CD14-positive monocyte (primary cell): ENCODE data around the gene SEL1L3. TPM values are rescaled to one million over a fixed set of nuclear protein-coding genes. Genes with fewer than 3 reads are reported as not detected.

Experiments used
- DNase-seq, 3 donors: peaks; one replicate each; pipeline ENCODE4 v3.0.0-alpha.2; 2011 to 2022
- H2AFZ ChIP-seq: 2 replicates; pipeline ENCODE4 v1.6.0; 2012; ENCODE audit warnings: mild to moderate bottlenecking, low read depth, low read length, inconsistent platforms; ENCODE audit not compliant: insufficient read depth, poor library complexity, severe bottlenecking
- H3K27ac ChIP-seq, 2 donors: 1 replicate in 1 of 2; 2 replicates in 1 of 2; pipeline ENCODE4 v1.5.1; 2012 to 2013; ENCODE audit warnings: low read length in 2 of 2, control low read depth in 1 of 2, inconsistent platforms in 1 of 2, low read depth in 1 of 2, mild to moderate bottlenecking in 1 of 2
- H3K27me3 ChIP-seq, 2 donors: one replicate each; pipeline versions ENCODE4 v1.6.0 to v1.6.1; 2011 to 2013; ENCODE audit warnings: low read length in 2 of 2; ENCODE audit not compliant: control insufficient read depth in 2 of 2, insufficient read depth in 2 of 2
- H3K36me3 ChIP-seq, 2 donors: replicated peaks in 1 of 2; 1 replicate in 1 of 2; 2 replicates in 1 of 2; pipeline versions ENCODE4 v1.5.1 to v1.6.1; 2012 to 2013; ENCODE audit warnings: low read length in 2 of 2, control low read depth in 1 of 2, inconsistent platforms in 1 of 2, mild to moderate bottlenecking in 1 of 2; ENCODE audit not compliant: insufficient read depth in 2 of 2, control insufficient read depth in 1 of 2
- H3K4me1 ChIP-seq, 2 donors: 1 replicate in 1 of 2; 2 replicates in 1 of 2; pipeline versions ENCODE4 v1.5.1 to v1.6.1; 2012 to 2013; ENCODE audit warnings: low read length in 2 of 2, control low read depth in 1 of 2, inconsistent platforms in 1 of 2, mild to moderate bottlenecking in 1 of 2, moderate library complexity in 1 of 2; ENCODE audit not compliant: insufficient read depth in 2 of 2, control insufficient read depth in 1 of 2
- H3K4me2 ChIP-seq: replicated peaks from 2 replicates; pipeline ENCODE3; 2012; ENCODE audit warnings: low read length, moderate library complexity, mild to moderate bottlenecking; ENCODE audit not compliant: poor library complexity, severe bottlenecking; ENCODE audit errors: extremely low read depth
- H3K4me3 ChIP-seq, 3 experiments: fragments of 200-600 bp in 1 of 3; sonication (generic) in 1 of 3; replicated peaks in 1 of 3; 1 replicate in 2 of 3; 2 replicates in 1 of 3; pipeline ENCODE4 v1.5.1; 2011 to 2013; ENCODE audit warnings: low read length in 3 of 3, mild to moderate bottlenecking in 3 of 3, control low read depth in 2 of 3, low read depth in 2 of 3, inconsistent platforms in 1 of 3, moderate library complexity in 1 of 3
- H3K79me2 ChIP-seq: 2 replicates; pipeline ENCODE4 v1.6.0; 2012; ENCODE audit warnings: mild to moderate bottlenecking, control low read depth, inconsistent platforms, low read length, moderate library complexity; ENCODE audit not compliant: insufficient read depth
- H3K9ac ChIP-seq: 2 replicates; pipeline ENCODE4 v1.6.0; 2017; ENCODE audit warnings: low read length, mild to moderate bottlenecking; ENCODE audit not compliant: insufficient read depth, poor library complexity, severe bottlenecking
- H3K9me3 ChIP-seq, 2 donors: replicated peaks in 1 of 2; 1 replicate in 1 of 2; 2 replicates in 1 of 2; pipeline versions ENCODE4 v1.5.1 to v1.6.1; 2012 to 2013; ENCODE audit warnings: low read length in 2 of 2, control low read depth in 1 of 2; ENCODE audit not compliant: control insufficient read depth in 1 of 2, insufficient read depth in 1 of 2
- H4K20me1 ChIP-seq: 2 replicates; pipeline ENCODE4 v1.6.0; 2012; ENCODE audit warnings: mild to moderate bottlenecking, low read length, control low read depth, moderate library complexity; ENCODE audit not compliant: insufficient read depth
- H3K27ac Mint-ChIP-seq, 7 donors: one replicate each; pipeline ENCODE4 v1.8.0; 2020; ENCODE audit warnings: mild to moderate bottlenecking in 7 of 7, mixed read lengths in 7 of 7, moderate library complexity in 6 of 7, inconsistent platforms in 2 of 7
- H3K27me3 Mint-ChIP-seq, 3 donors: one replicate each; pipeline ENCODE4 v1.8.0; 2021 to 2022; ENCODE audit warnings: low read depth in 3 of 3, mild to moderate bottlenecking in 3 of 3, mixed read lengths in 3 of 3, moderate library complexity in 3 of 3, inconsistent platforms in 1 of 3
- H3K36me3 Mint-ChIP-seq, 2 donors: one replicate each; pipeline ENCODE4 v1.8.0; 2020; ENCODE audit warnings: mixed read lengths in 2 of 2, inconsistent platforms in 1 of 2, mild to moderate bottlenecking in 1 of 2
- H3K4me1 Mint-ChIP-seq: one replicate; pipeline ENCODE4 v1.8.0; 2020; ENCODE audit warnings: mild to moderate bottlenecking, mixed read lengths
- H3K4me3 Mint-ChIP-seq, 2 donors: one replicate each; pipeline ENCODE4 v1.8.0; 2020; ENCODE audit warnings: mild to moderate bottlenecking in 2 of 2, mixed read lengths in 2 of 2, moderate library complexity in 1 of 2
- H3K9me3 Mint-ChIP-seq, 7 donors: one replicate each; pipeline ENCODE4 v1.8.0; 2020 to 2022; ENCODE audit warnings: mixed read lengths in 7 of 7, mild to moderate bottlenecking in 6 of 7, moderate library complexity in 6 of 7, inconsistent platforms in 2 of 7
- WGBS: methylation state at CpG from one replicate; pipeline ENCODE4 v1.1.5; 2013; ENCODE audit warnings: missing lambda C conversion rate; ENCODE audit not compliant: insufficient coverage; 5-methylcytosine and 5-hydroxymethylcytosine counted together
- intact Hi-C, 2 donors: fragments of 100-400 bp; cut with micrococcal nuclease; formaldehyde crosslinking; loops; one replicate each; pipeline versions ENCODE4 v1.15.0 to v1.15.1; 2023
- polyA plus RNA-seq, 3 donors: library from polyadenylated mRNA; depleted of rRNA in 1 of 3; unstranded in 2 of 3; stranded (reverse) in 1 of 3; fragments of 300-500 nt in 2 of 3; fragments of >200 nt in 1 of 3; fragmentation: Illumina TruSeq in 2 of 3; gene quantifications; 1 replicate in 2 of 3; 2 replicates in 1 of 3; pipeline ENCODE4 v1.2.3, GENCODE V29; 2012 to 2021
- TF ChIP-seq, protein P1 (sequence below): fragments of 200-600 bp; IDR thresholded peaks from one replicate; pipeline ENCODE4 v1.8.0; 2022; ENCODE audit warnings: antibody characterized with exemption, mild to moderate bottlenecking

Gene SEL1L3
- polyA plus RNA-seq, 3 donors: 0.61 to 2.2 (median 1.7) TPM

DNA sequence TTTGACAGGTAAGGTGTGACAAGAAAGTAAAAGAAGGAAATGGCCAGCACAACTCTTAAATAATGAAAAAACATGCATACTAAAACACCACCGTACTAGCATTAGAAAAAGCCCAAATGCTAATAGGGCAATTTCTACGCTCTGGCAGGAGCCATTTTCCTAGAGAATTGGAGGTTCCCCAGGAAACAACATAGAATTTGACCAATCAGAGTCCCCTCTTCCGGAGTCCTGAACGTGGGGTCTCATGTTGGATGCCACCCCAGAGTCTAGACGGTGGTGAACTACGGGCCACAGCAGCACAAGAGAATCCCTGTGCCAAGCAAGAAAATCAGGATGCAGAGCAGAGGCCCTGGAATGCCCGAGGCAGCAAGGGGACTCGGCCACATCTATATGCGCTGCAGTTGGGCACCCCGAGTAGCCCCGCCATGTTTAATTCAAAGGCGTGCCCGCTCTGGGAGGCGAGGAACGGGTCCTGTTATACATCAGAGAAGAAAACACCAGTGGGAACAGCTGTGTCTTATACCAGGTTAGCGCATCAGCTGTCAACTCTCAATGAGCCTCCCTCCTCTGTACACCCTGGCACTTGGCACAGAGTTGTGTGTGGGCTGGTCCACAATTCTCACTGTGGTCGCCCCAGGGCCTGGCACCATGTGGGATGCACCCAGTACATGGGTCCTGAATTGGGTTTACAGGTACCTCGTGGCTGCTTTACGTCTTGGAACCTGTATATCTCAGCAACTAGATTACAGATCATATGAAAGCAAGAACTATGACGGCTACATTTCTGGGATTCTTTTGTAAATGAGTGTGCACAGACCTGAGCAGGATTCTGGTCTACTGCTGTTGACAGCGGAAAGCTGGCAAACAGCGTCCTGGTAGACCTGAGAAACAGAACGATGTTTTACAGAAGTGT is 52.1 kb downstream of the SEL1L3 start:
- Histone ChIP-seq H3K4me1 (peaks cover 4% of the 10 kb centered on the region in 2 donors), H3K9me3 (no peaks in the 10 kb centered on the region), H4K20me1 (no peaks in the 10 kb centered on the region), H3K4me3 (no peak overlapping the region), H3K27me3 (no peaks in the 10 kb centered on the region), H3K36me3 (no peaks in the 10 kb centered on the region), H3K9ac (no peak overlapping the region), H3K4me2 (no peak overlapping the region), H2AFZ (no peak overlapping the region), H3K79me2 (no peaks in the 10 kb centered on the region), H3K27ac (no peak overlapping the region)
- Mint-ChIP-seq H3K27ac (no peak overlapping the region), H3K4me1 (peaks cover 10% of the 10 kb centered on the region), H3K4me3 (no peak overlapping the region), H3K27me3 (peaks cover 0 to 3% (median 0%) of the 10 kb centered on the region in 3 donors), H3K9me3 (peaks cover 0 to 2% (median 0%) of the 10 kb centered on the region in 7 donors), H3K36me3 (no peaks in the 10 kb centered on the region)
- DNase-seq: no peak
- intact Hi-C loops: no loop called here
- 97% methylated on average over 17 of the region's 23 CpGs for WGBS
- TF ChIP-seq, protein P1, sequence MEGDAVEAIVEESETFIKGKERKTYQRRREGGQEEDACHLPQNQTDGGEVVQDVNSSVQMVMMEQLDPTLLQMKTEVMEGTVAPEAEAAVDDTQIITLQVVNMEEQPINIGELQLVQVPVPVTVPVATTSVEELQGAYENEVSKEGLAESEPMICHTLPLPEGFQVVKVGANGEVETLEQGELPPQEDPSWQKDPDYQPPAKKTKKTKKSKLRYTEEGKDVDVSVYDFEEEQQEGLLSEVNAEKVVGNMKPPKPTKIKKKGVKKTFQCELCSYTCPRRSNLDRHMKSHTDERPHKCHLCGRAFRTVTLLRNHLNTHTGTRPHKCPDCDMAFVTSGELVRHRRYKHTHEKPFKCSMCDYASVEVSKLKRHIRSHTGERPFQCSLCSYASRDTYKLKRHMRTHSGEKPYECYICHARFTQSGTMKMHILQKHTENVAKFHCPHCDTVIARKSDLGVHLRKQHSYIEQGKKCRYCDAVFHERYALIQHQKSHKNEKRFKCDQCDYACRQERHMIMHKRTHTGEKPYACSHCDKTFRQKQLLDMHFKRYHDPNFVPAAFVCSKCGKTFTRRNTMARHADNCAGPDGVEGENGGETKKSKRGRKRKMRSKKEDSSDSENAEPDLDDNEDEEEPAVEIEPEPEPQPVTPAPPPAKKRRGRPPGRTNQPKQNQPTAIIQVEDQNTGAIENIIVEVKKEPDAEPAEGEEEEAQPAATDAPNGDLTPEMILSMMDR: no peak

DNA sequence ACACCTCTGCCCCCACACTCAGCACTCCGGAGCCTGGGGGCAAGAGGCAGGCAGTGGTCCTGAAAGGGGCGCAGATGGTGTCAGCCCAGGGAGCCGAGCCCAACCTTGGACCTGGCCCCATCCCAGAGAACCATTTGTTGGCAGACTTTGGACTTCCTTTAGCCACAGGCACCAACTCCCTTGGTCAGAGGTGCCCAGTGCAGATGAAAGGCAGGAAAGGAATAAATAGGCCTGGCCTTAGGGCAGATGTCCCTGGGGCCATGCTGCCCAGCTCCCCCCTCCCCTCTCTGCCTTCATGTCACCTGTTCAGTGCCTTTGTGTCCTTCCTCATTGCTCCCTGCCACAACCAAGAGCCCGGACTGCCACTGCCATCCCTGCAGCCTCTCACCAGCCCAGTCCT is 52.8 kb downstream of the SEL1L3 start:
- no peaks in the 10 kb centered on the region for H3K36me3 Mint-ChIP-seq
- Histone ChIP-seq H4K20me1 (no peaks in the 10 kb centered on the region), H3K27me3 (no peaks in the 10 kb centered on the region), H3K27ac (no peak overlapping the region), H2AFZ (no peak overlapping the region), H3K4me3 (no peak overlapping the region), H3K79me2 (no peaks in the 10 kb centered on the region), H3K36me3 (no peaks in the 10 kb centered on the region), H3K4me2 (no peak overlapping the region), H3K9me3 (no peaks in the 10 kb centered on the region), H3K9ac (no peak overlapping the region), H3K4me1 (peaks cover 3 to 4% of the 10 kb centered on the region in 2 donors)
- TF ChIP-seq, protein P1: no peak
- intact Hi-C loops: no loop called here
- H3K4me1 Mint-ChIP-seq: peaks cover 9% of the 10 kb centered on the region
- no peak overlapping the region for H3K4me3 Mint-ChIP-seq
- WGBS: 100% methylated on average over 4 of the region's 4 CpGs
- H3K9me3 Mint-ChIP-seq: peaks cover 0 to 2% (median 0%) of the 10 kb centered on the region in 7 donors
- no peak for DNase-seq
- H3K27me3 Mint-ChIP-seq: no peaks in the 10 kb centered on the region
- no peak overlapping the region for H3K27ac Mint-ChIP-seq
